ENCODE measurements around the gene GRB2.
A peak's percentile ranks its signal among the peaks of the same experiment; 100 is the strongest.

The GRB2 gene

DNA sequence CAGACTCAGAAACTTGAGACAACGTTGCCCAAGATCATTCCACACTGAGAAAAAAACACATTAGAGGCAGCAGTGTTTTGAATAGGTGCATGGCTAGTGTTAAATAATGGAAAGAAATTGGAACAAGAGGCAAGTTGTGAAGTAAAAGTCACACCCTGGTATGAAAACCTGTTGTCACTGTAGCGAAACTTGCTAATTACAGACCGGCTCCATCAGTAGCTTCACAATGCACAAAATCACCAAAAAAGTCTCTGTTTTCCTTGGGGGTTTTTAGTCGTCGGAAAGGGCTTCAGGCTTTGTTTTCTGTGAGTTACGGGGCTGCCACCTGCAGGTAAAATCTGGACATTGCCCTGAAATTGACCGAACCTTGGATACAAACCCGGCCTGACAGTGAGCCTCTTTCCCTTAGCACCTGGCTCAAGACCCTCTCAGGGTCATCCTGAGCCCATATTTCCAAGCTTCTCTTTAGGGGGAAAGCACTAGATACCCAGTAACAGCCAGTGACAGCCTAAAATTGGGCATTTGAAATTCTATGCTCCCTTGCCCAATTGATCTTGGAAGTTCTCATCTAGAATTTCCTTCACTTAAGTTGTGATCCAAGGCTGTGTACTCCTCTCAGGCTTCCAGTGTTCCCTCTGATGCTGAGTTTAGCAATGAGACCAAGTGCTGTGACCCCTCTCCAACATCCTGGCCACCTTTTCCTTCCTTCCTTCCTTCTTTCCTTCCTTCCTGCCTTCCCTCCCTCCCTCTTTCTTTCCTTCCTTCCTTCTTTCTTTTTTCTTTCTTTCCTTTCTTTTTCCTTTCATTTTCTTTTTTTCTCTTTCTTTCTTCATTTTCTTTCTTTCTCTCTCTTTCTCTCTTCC is 7.2 kb upstream of the GRB2 start:
- DNase-seq: peak; percentile 60

DNA sequence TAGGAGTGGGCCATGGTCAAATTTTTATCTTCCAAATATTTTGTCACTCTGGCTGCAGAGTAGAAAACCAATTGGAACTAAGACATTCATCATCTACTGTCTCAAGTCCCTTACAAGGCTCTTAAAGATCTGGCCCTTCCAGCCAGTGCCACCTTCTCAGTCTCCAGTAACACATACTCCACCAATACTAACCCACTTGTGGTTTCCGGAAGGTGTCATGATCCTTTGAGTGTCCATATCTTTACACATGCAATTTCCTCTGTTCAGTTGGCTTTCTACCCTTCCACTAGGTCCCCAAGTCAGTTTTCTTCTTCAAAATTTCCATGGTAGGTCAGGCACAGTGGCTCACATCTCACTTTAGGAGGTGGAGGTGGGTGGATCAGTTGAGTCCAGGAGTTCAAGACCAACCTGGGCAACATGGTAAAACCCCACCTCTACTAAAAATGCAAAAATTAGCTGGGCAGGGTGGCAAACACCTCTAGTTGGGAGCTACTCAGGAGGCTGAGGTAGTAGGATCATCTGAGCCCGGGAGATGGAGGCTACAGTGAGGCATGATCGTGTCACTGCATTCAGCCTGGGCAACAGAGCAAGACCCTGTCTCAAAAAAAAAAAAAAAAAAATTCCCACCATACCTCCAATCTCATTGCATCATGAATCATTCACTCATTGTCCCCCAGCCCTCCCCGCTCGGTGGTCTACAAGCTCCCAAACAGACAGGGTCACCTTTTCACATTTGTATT is 6.0 kb upstream of the GRB2 start:
- DNase-seq: no peak

DNA sequence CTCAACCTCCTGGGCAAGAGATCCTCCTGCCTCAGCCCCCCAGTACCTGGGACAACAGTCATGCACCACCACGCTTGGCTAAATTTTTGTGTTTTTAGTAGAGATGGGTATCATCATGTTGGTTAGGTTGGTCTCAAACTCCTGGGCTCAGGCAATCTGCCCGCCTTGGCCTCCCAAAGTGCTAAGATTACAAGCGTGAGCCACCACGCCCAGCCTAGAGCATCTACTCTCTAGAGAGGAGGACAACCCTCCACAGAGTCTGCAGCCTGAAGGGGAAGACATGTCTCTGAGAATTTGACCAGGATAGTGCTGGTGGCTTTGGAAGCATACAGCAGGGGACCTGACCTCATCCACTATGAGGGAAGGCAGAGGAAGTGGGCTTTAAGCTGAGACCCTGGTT is 4.7 kb upstream of the GRB2 start:
- no peak for DNase-seq

DNA sequence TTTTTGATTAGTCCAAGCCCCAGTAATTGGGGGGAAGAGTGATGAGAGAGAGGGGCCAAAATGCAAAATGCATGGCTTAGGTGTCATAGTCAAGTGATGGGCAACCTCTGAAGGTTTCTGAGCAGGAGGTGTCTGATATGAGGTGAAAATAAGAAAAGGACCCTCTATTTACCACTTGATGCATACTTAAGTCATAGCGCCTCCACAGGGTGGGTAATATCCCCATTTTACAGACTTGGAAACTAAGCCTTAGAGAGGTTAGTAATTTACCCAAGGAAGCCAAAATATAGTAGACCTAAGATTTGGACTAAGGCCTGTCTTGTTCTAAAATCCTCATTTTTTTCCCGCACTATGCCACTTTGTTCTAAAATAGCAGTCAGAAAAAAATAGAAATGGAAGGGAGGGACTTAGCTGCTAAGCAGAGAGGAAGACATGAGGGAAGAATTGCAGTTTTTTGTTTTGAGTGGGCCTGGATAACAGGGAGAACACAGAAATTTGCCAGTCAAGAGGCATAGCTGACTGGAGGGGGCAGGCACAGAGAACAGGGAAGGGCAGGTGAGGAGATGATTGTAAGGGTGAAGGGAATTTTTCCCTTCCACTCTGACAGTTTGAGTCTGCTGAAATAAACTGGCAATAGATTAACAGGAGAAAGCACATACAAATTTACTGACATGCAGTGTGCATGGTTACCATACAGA is 2.3 kb upstream of the GRB2 start:
- no peak for DNase-seq

DNA sequence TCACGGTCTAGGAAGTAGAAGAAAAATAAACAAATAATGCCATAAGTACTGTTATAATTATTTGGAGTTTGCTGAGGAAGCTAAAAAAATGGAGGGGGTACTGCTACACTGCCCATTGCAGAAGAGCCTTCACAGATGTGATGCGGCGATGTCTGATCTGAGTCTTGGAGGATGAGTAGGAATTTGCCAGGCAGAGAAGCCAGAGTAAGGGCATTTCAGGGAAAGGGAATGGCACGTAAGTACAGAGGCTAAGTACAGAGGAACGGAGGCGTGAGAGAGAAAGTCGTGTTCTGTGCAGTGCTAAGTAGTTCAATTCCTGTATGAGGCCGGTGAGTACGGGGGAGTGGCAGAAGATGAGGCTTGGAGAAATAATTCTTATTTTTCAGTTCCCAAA is 741 bp upstream of the GRB2 start:
- DNase-seq: no peak

DNA sequence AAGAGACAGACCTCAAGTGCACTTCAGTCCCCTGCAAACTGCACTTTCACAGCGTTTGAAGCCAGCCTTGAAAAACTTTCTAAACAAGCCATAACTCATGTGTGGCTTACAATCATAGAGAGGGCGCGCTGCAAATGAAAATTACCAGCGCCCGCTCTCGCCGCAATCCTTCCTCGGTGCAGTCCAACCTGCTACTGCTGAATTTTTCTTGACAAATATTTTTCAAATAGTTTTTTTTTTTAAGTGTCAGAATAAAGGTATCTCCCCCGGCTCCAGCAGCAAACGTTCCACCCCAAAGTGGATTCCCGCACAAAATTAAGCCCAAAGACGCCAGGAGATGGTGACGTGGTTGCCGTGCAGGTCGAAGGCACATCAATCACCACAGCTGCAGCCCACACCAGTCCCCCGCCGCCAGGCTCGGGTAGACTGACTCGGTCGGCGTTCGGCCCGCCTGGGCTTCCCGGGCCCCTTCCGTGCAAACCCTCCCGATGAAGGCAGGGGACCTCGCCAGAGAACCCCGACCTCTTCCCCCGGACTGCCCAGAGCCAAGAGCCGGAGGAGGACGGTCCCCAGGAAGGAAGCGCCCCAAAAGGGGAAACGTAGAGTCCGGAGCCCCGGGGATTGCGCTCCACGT is 630 bp downstream of the GRB2 start:
- DNase-seq: peak; percentile 37

DNA sequence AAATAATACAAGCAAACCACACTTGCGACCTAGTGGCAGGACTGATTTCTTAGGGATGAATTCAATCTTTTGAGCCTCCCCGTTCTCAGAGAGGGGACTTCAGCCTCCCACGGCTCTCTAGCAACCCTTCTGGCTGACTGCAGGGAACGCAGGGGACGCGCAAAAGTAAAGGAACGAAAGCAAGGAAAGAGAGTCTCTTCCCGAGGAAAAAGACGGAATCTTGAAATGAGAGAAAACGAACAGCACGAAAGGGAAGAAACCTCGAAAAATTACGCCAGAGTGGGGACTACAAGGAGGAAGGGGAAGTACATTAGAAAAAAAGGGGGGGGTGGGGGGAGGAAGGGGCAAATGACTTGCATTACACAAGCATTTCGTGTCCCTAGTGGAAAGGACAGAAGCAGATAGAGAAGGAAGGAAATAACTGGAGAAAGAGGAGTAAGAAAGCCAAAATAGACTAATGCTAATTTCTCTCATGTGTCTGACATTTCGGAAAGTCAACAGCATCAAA is 1.2 kb downstream of the GRB2 start:
- DNase-seq: peak; percentile 27

DNA sequence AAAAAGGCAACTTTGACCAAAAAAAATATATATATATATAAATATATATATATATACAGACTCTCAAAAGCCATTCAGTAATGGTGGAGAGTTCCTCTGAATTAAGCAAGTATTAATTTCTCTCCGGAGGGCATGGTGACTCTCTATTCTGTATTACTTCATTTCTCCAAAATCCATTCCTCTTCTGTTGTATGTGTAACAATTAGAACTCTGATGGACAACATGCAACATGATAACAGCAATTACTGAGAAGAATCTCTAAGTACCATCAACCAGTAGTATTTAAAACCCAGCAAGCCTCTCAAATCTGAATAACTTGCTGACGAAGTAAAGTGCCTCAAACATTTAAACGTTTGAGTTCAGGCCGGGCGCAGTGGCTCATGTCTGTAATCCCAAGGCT is 2.3 kb downstream of the GRB2 start:
- no peak for DNase-seq

DNA sequence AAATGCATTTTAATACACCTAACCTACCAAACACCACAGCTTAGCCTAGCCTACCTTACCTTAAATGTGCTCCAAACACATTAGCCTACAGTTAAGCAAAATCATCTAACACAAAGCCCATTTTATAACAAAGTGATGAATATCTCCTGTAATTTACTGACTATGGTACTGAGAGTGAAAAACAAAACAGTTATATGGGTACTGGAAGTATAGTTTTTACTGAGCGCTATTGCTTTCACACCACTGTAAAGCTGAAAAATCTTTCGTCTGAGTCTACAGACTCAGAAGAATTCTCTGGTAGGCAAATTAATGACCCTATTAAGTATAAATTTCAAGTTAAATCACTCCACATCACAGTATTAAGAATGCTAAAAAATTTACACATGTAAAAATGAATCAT is 3.5 kb downstream of the GRB2 start:
- DNase-seq: no peak

DNA sequence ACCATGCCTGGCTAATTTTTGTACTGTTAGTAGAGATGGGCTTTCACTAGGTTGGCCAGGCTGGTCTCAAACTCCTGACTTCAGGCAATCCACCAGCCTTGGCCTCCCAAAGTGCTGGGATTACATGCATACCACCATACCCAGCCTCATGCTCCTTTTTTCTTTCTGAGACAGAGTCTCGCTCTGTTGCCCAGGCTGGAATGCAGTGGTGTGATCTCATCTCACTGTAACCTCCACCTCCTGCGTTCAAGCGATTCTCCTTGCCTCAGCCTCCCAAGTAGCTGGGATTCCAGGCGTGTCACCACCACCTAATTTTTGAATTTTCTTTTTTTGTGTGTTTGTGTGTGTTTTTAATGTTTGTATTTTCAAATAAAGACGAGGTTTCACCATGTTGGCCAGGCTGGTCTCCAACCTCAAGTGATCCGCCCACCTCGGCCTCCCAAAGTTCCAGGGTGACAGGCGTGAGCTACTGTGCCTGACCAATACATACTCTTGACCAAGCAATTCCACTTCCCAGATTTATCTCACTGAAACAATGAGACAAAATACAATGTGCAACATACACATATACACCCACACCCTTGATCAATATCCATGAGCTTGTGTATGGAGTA is 5.0 kb downstream of the GRB2 start:
- DNase-seq: no peak

DNA sequence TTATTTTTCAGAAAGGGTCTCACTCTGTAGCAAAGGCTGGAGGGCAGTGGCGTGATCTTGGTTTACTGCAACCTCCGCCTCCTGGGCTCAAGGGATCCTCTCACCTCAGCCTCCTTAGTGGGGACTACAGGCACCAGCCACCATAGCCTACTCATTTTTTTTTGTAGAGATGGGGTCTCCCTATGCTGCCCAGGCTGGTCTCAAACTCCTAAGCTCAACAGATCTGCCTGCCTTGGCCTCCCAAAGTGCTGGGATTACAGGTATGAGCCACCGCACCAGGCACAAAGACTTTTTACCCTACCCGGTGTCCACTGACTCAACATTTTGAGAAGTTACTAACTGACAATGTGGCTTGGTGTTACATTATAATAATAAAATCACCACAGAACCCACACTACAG is 7.2 kb downstream of the GRB2 start:
- no peak for DNase-seq

DNA sequence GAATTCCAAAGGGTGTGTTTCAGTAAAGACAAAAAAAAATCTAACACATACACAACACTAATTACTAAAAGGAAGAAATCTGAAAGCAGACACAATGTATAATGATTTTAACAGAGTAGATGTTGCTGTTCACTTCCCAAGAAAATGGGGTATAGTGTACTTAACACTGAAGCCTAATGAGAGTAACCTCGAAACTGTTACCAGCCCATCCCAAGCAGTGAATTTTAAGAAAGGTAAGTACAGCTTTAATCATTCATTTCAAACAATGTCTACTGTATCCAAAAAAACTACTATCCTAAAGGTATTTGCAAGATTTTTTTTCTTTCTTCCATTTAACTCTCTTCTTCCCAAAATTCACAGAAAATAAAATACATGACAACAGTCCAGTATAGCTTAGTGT is 8.3 kb downstream of the GRB2 start:
- no peak for DNase-seq

DNA sequence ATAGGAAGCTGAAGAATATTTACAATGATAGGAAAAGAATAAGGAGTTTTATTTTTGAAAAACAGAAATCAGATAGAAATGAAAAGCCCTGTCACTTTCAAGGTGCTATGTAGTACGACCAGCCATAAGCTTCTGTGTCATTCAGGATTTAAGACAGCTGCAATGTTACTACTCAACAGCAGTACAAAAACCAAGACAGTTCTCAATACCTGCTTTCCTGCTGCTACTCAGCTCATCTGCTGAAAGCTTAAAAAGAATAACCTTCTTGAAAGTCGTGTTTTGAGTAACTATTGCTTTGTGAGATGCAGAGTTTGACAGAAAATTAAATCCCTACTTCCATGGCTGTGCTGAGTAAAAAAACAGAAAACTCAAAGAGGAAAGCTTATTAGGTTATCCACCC is 8.7 kb downstream of the GRB2 start:
- no peak for DNase-seq

DNA sequence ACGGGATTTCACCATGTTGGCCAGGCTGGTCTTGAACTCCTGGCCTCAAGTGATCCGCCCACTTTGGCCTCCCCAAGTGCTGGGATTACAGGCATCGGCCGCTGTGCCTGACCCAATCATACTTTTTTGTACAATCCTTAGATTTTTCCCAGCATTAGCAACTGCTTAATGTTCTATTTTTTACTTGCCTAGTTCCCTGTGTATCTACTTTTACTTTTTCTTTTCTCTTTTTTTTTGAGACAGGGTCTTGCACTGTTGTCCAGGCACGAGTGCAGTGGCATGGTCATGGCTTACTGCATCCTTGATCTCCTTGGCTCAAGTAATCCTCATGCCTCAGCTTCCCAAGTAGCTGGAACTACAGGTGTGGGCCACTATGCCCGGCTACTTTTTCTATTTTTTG is 9.5 kb downstream of the GRB2 start:
- DNase-seq: no peak

DNA sequence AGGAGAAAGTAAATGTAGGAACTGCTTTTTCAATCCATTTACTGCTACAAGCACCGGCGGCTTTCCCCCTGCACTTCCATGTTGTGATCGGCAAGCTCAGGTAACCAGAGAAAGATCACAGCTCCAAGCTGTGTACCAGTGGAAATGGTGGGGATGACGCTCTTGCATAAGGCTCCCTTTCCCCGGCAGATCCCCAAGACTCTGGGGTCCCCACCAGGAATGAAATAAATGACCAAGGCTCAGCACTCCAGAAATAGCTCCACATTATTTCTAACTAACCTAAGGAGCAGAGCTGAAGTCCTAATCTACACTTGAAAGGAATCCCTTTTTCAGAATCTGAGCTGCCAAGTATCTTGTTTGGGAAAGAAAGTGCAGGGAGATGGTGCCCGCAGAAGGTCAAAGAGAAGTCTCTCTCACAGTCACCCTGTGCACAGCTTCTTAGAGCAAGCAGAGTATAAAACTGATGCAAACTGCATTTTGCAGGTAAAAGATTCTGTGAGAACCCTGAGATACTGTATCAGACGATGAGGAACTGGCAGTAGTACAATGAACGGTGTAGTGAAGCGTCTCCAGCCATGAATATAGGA is 11.1 kb downstream of the GRB2 start:
- DNase-seq: no peak

DNA sequence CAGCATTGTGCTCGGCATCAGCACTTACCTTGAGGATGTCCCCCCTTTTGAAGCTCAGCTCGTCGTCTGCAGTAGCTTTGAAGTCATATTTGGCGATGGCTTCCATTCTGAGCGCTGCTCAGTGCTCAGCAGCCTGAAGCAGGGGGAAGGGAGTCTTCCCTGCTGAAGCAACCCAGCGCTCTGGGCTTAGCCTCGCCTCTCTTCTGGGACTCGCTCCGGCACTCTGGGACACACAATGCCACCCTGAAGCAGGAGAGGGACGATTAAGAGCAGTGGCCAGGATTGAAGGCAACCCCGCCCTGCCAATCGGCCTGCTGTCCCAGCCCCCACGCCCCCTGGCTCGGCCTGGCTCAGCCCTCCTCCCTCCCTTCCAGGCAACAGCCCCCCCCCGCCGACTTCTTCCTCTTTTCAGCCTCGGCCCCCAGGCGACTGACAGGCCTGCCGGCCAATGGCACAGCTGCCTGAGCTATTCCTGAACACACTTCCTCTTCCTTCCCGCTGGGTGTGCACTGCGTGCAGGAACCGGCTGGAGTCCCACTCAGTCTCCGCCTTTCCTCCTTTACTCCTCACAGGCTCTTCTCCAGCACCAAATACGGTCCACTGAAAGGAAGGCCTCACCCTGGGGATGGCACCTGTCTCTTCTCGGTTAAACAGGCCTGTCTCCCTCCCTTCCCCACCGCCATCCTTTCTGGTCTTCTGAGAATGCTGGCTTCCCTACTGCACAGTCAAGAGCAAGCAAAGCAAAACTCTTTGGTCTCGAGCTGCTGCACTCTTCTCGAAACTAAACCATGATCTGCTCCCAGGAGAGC is 11.8 kb downstream of the GRB2 start:
- peak; percentile 78 for DNase-seq

DNA sequence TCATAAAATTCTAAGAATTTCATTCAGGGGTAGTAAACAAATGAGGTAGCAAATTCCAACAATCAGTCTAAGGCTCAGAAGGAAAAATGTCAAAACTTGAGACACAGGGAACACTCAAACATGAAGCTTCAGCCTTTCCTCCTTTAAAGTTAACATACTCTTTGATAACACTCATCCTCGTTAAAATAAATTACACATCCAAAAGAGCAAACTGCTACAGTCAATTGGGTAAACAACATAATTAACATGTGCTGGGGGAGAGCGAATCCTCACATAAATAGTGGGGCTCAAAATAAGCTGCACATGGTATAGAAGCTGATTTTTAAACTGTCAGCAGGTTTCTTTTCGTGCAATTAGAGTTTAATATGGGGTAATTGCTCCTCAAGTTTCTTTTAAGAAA is 12.9 kb downstream of the GRB2 start:
- no peak for DNase-seq

DNA sequence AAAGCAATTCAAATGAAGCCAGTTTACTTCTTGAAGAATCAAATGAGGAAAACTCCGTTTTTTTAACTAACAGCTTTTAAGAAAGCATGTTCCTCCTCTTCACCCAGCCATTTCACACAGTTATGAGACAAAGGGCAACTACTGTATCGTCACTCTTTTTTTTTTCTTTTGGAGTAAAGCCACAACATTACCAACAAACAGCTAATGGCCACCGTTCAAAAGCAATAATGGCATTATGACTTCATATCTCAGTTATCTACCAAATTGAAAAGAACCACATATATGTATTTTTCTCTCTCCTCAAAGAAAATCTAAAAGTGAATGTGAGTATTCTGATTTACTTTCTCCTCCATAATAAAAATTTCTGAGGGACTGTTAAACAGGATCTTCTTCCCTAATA is 14.5 kb downstream of the GRB2 start:
- DNase-seq: no peak

DNA sequence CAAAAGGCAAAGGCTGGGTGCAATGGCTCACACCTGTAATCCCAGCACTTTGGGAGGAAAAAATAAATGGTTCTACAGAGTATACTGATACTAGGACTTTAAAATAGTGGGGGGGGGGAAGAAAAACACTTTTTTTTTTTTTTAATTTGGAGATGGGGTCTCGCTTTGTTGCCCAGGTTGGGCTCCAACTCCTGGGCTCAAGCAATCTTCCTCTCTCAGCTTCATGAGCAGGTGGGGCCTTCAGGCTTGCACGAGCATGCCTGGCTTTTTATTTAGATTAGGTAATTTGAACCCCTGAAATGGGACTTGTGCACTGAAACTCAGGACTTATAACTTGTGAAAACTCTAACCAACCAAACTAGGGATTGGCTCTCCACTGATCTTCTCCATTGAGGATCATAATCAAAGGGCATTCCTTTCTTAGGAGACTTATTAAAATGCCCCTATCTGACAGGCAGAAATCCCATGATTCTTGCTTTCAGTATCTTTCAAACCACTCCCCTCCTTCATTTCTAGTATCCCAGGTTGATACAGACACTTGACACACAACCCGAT is 16.9 kb downstream of the GRB2 start:
- DNase-seq: no peak

DNA sequence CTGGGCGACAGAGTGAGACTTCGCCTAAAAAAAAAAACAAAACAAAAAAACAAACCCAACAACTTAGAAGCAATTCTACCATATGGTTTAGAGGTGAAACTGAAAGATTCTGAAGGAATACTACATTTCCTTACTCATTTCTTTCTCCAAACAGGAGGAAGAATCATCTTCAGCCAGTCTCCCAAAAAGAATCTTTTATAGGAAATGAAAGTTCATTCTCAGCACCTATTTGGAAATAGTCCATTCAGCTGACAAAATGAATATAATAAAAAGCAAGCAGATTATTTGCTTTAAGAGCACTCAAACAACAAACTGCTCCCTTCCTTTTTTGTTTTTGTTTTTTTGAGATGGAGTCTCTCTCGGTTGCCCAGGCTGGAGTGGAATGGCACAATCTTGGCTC is 17.7 kb downstream of the GRB2 start:
- no peak for DNase-seq

DNA sequence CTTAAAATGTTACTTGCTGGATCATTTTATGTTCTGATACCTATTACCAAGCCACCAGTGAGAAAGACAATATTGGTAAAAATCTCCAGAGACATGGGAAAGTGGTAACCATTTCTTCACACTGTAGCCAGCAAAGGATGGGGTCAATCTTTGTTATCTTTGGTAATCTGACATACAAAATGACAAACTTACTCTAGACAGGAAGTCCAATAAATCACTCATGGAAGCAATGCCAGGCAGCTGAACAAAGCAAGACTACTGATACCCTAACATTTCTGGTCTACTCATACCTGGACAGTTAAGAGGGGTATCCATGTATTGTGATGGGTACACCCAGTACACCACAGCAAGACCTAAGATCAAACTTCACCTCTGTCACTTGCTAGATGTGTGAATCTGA is 19.0 kb downstream of the GRB2 start:
- DNase-seq: no peak
